GM10847 (cell line): ENCODE results near the gene COL13A1.

ENCODE experiments used
- POLR2A ChIP-seq: IDR thresholded peaks from 2 replicates; pipeline ENCODE4 v1.6.1; 2011; ENCODE audit not compliant: insufficient read length; ENCODE audit errors: extremely low read depth

Gene COL13A1

DNA sequence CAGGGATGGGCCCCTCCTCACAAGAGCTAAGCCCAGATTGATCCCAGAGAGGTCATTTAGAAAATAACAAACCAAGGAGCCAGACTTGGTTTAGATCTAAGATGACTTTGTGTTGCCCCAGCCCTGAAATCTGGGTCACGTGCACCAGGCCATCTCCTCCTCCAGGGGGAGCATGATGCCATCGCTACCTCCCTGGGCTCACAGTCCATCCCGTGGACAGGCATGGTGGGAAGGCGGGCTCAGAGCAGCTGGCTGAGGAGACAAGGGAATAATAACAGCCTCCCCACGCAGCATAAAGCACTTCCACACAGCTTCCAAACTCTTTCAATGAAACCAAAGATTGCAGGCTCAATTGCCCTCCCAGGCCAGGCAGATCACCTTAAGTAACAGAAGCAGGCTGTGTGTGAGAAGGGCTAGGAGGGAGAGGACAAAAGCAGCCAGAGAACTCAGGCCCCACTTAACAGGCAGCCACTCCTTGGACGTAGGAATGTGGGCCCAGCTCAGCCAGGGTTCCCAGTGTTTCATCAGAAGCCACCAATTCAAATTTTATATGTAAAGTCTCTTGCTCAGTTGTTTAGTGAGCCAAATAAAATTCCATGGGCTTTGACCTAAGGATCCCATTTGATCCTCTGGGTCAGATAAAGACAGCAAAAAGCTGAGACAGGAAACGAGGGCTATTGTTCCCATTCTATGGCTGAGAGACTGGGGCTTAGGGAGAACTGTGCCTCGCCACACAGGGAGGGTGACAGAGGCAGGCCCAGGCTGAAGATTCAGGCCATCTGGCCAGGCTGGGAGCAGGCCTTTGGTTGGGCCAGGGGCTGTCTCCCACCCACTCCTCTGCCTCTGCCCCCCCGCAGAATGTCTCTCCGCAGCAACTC lies 100.2 kb downstream of the COL13A1 start:
- no peak for TF ChIP-seq POLR2A

- TF ChIP-seq POLR2A: no peak
Measured at GRCh38 chr10:69902835-69903535, 101.3 kb downstream of the COL13A1 start.

DNA sequence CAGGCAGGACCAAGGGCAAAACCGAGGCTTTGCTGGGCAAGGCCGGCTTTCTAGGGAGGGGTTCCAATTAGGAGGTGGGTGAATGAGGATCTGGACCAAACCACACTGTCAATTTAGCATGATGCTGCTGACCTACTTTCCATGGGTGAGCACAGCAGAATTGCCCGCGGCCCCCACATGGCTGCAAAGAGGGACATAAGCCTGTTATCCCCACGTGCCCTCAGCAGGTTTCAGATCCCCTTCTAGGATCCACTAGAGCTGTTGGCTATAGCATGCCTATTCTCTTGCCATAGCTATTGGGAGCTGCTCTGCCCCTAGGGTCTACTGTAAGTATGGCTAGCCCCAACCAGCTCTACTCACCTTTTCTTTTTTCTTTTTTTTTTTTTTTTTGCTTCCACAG lies 102.8 kb downstream of the COL13A1 start:
- TF ChIP-seq POLR2A: no peak

DNA sequence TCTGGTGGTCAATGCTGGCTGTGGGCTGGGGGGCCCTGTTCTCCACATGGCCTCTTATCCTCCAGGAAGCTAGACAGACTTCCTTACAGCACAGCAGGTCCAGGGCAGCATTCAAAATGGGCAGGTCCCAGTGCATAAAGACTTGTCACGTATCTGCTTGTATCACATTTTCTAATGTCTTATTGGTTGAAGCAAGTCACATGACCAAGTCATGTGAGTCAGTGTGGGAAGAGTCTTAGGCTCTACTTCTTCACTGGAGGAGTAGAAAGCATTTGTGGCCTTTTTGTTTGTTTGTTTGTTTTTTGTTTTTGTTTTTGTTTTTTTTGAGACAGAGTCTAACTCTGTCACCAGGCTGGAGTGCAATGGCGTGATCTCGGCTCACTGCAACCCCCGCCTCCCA lies 104.7 kb downstream of the COL13A1 start:
- TF ChIP-seq POLR2A: no peak

DNA sequence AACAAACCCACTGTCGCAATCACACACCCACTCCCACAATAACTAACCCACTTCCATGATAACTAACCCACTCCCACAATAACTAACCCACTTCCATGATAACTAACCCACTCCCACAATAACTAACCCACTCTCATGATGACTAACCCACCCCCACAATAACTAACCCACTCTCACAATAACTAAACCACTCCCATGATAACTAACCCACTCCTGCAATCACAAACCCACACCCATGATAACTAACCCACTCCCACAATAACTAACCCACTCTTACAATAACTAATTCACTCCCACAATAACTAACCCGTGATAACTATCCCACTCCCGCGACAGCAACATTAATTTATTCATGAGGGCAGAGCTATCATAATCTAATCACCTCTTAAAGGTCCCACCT lies 105.8 kb downstream of the COL13A1 start:
- no peak for TF ChIP-seq POLR2A

DNA sequence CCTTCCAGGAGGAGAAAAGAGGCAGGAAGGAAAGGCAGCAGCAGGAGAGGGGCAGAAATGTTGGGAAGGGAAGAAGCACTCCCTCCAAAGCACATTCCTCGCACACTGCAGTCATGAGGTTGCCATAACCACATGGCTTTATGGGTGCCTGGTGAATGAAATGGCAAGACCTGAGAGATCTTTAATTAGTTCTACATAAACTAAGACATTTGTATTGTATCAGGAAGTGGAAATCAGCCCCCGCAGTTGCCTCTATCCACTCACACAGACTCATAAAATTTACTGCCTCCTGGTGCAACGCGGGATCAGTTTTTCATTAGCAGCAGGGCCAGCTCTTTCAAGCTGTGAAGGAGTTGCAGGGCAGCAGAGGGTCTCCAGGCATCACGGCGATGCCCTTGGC lies 106.4 kb downstream of the COL13A1 start:
- no peak for TF ChIP-seq POLR2A

GRCh38 chr10:69910561-69910960 lies 108.9 kb downstream of the COL13A1 start:
- TF ChIP-seq POLR2A: no peak

GRCh38 chr10:69911613-69912528 lies 110.2 kb downstream of the COL13A1 start:
- TF ChIP-seq POLR2A: no peak

- no peak for TF ChIP-seq POLR2A
Measured at GRCh38 chr10:69912589-69912988, 110.9 kb downstream of the COL13A1 start.

GRCh38 chr10:69913606-69914382 lies 112.1 kb downstream of the COL13A1 start:
- no peak for TF ChIP-seq POLR2A

- no peak for TF ChIP-seq POLR2A
Measured at GRCh38 chr10:69914398-69915214, 112.9 kb downstream of the COL13A1 start.

DNA sequence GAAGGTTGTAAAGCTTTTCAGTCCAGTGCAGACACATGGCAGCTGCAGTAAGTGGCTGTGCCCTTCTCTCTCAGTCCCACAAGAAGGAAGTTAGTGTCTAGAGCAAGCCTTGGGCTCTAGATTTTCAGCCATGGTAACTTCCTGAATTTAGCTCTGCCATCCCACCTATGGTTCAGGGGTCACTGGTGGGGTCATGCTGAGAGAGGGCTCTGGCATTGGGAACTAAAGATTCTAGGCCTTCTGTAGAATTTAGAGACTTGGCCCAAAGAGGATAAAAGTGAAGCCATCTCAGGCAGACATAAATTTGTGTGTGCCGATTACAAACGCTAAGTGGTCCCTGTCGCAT lies 113.5 kb downstream of the COL13A1 start:
- no peak for TF ChIP-seq POLR2A

DNA sequence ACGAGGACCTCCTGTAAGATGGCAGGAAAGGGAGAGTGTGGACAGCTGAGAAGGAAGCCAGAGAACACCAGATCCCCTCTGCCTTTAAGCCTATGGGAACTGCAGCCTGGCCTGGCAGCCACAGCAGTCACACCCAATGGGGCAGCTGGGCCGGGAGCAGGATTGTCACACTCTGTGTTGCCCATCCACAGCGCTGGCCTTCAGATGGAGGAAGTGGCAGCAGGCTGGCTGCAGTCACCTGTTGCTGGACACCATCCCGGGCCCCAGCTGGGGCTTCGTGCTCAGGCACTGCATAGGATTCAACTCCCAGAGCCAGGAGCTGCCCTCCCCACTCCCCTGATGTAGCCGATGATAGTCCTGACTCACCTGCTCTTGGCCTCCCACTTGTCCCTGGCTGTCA lies 114.4 kb downstream of the COL13A1 start:
- no peak for TF ChIP-seq POLR2A

GRCh38 chr10:69918036-69918435 lies 116.3 kb downstream of the COL13A1 start:
- no peak for TF ChIP-seq POLR2A
